SK-N-SH treated with all-trans-retinoic acid at 6 μM for 48 hours (cell line): ENCODE measurements around the gene SLC39A3.

Experiments
- ATAC-seq: fragments of 200-7000 bp; cut with Tn5 transposase; 3 replicates; pipeline ENCODE4 v1.9.1; 2020; ENCODE audit warnings: mild to moderate bottlenecking, moderate library complexity
- ARNTL ChIP-seq: fragments of 450-650 bp; formaldehyde crosslinking; IDR thresholded peaks from 2 replicates; pipeline ENCODE4 v1.5.0; 2020; ENCODE audit warnings: low read depth, mild to moderate bottlenecking, moderate library complexity, borderline replicate concordance
- CREB5 ChIP-seq: fragments of 250-450 bp; sonication (Bioruptor Pico); IDR thresholded peaks from 2 replicates; pipeline ENCODE4 v1.5.1; 2020; ENCODE audit warnings: low read depth, mild to moderate bottlenecking, moderate library complexity
- CSDC2 ChIP-seq: fragments of 250-450 bp; sonication (Bioruptor Pico); IDR thresholded peaks from 2 replicates; pipeline ENCODE4 v1.5.0; 2020; ENCODE audit warnings: mild to moderate bottlenecking, moderate library complexity
- CSRNP3 ChIP-seq: fragments of 250-450 bp; sonication (Bioruptor Pico); IDR thresholded peaks from 2 replicates; pipeline ENCODE4 v1.5.1; 2021; ENCODE audit warnings: mild to moderate bottlenecking, moderate library complexity
- GLIS3 ChIP-seq: fragments of 250-450 bp; sonication (Bioruptor Pico); IDR thresholded peaks from 2 replicates; pipeline ENCODE4 v1.5.0; 2020; ENCODE audit warnings: mild to moderate bottlenecking, moderate library complexity
- ISL1 ChIP-seq: fragments of 250-450 bp; sonication (Bioruptor Pico); IDR thresholded peaks from 2 replicates; pipeline ENCODE4 v2.1.2; 2022; ENCODE audit warnings: mild to moderate bottlenecking, moderate library complexity
- OSR1 ChIP-seq: fragments of 250-450 bp; sonication (Bioruptor Pico); IDR thresholded peaks from 2 replicates; pipeline ENCODE4 v1.8.0; 2022; ENCODE audit warnings: moderate library complexity, mild to moderate bottlenecking, inconsistent platforms
- POU6F1 ChIP-seq: fragments of 250-450 bp; sonication (Bioruptor Pico); IDR thresholded peaks from 2 replicates; pipeline ENCODE4 v1.8.0; 2021; ENCODE audit warnings: low read depth, mild to moderate bottlenecking, moderate library complexity, borderline replicate concordance
- PPARA ChIP-seq: fragments of 250-450 bp; sonication (Bioruptor Pico); IDR thresholded peaks from 2 replicates; pipeline ENCODE4 v1.5.0; 2020; ENCODE audit warnings: mild to moderate bottlenecking, borderline replicate concordance
- SNAI2 ChIP-seq: fragments of 250-450 bp; sonication (Bioruptor Pico); IDR thresholded peaks from 2 replicates; pipeline ENCODE4 v1.5.0; 2020; ENCODE audit warnings: mild to moderate bottlenecking, moderate library complexity
- TCF4 ChIP-seq: fragments of 250-450 bp; sonication (Bioruptor Pico); IDR thresholded peaks from 2 replicates; pipeline ENCODE4 v1.8.0; 2021; ENCODE audit warnings: mild to moderate bottlenecking, moderate library complexity, borderline replicate concordance
- TOX ChIP-seq: fragments of 250-450 bp; sonication (Bioruptor Pico); IDR thresholded peaks from 2 replicates; pipeline ENCODE4 v1.8.0; 2021; ENCODE audit warnings: mild to moderate bottlenecking, moderate library complexity, borderline replicate concordance
- TSHZ2 ChIP-seq: fragments of 250-450 bp; sonication (Bioruptor Pico); IDR thresholded peaks from 2 replicates; pipeline ENCODE4 v1.5.0; 2020; ENCODE audit warnings: mild to moderate bottlenecking, moderate library complexity
- ZC3H10 ChIP-seq: fragments of 250-450 bp; sonication (Bioruptor Pico); IDR thresholded peaks from 2 replicates; pipeline ENCODE4 v1.5.1; 2021; ENCODE audit warnings: mild to moderate bottlenecking, moderate library complexity
- ZFP3 ChIP-seq: fragments of 250-450 bp; sonication (Bioruptor Pico); IDR thresholded peaks from 2 replicates; pipeline ENCODE4 v1.5.0; 2020; ENCODE audit warnings: mild to moderate bottlenecking, moderate library complexity
- ZFP30 ChIP-seq: fragments of 450-650 bp; formaldehyde crosslinking; IDR thresholded peaks from 2 replicates; pipeline ENCODE4 v1.5.0; 2022; ENCODE audit warnings: mild to moderate bottlenecking, moderate library complexity
- ZNF565 ChIP-seq: fragments of 450-650 bp; formaldehyde crosslinking; conservative IDR thresholded peaks from 2 replicates; pipeline ENCODE4 v1.5.0; 2020; ENCODE audit warnings: low read depth, mild to moderate bottlenecking, moderate library complexity
- ZNF70 ChIP-seq: fragments of 450-650 bp; formaldehyde crosslinking; IDR thresholded peaks from 2 replicates; pipeline ENCODE4 v1.5.0; 2020; ENCODE audit warnings: mild to moderate bottlenecking, moderate library complexity
- ZNF8 ChIP-seq: fragments of 450-650 bp; formaldehyde crosslinking; IDR thresholded peaks from 2 replicates; pipeline ENCODE4 v1.5.0; 2020; ENCODE audit warnings: mild to moderate bottlenecking, moderate library complexity

The SLC39A3 gene

GRCh38 chr19:2732157-2732725 is 7.6 kb downstream of the SLC39A3 start (continued):
- TF ChIP-seq POU6F1 (CRISPR knock-in tag) (no peak), ZNF565 (CRISPR knock-in tag) (no peak), PPARA (CRISPR knock-in tag) (no peak), ARNTL (CRISPR knock-in tag) (no peak), ISL1 (CRISPR knock-in tag) (no peak)

- ATAC-seq, result no peak
- TF ChIP-seq ARNTL (CRISPR knock-in tag) (no peak), CSDC2 (CRISPR knock-in tag) (no peak), TSHZ2 (CRISPR knock-in tag) (no peak), OSR1 (CRISPR knock-in tag) (no peak), TCF4 (CRISPR knock-in tag) (no peak), PPARA (CRISPR knock-in tag) (no peak), CREB5 (CRISPR knock-in tag) (no peak), CSRNP3 (CRISPR knock-in tag) (no peak), SNAI2 (CRISPR knock-in tag) (no peak), POU6F1 (CRISPR knock-in tag) (no peak), ZFP30 (CRISPR knock-in tag) (no peak), TOX (CRISPR knock-in tag) (no peak), ZNF8 (CRISPR knock-in tag) (no peak), ZNF565 (CRISPR knock-in tag) (no peak), ZFP3 (CRISPR knock-in tag) (no peak), ZC3H10 (CRISPR knock-in tag) (no peak)
Observed at GRCh38 chr19:2731181-2731995, 8.4 kb downstream of the SLC39A3 start.

GRCh38 chr19:2729943-2730818 is 9.6 kb downstream of the SLC39A3 start:
- ATAC-seq, result no peak
- no peak for TF ChIP-seq PPARA (CRISPR knock-in tag)
- no peak for TF ChIP-seq ZNF70
- TF ChIP-seq ZFP3 (CRISPR knock-in tag), result no peak
- TF ChIP-seq CREB5 (CRISPR knock-in tag), result no peak
- TF ChIP-seq TOX (CRISPR knock-in tag), result no peak
- TF ChIP-seq ARNTL (CRISPR knock-in tag), result no peak
- TF ChIP-seq TSHZ2 (CRISPR knock-in tag), result no peak
- TF ChIP-seq TCF4 (CRISPR knock-in tag), result no peak
- no peak for TF ChIP-seq ZNF565 (CRISPR knock-in tag)
- no peak for TF ChIP-seq GLIS3 (CRISPR knock-in tag)
- no peak for TF ChIP-seq ZFP30 (CRISPR knock-in tag)
- no peak for TF ChIP-seq CSDC2 (CRISPR knock-in tag)
- TF ChIP-seq OSR1 (CRISPR knock-in tag), result no peak
